HEK293 (cell line): ENCODE results near the gene SNRPD2.

ENCODE experiments used
- CTCF ChIA-PET: fragments of 350-600 bp; formaldehyde crosslinking; extraction: SDS; loops from one replicate; lab custom pipeline; 2021; ENCODE audit warnings: antibody characterized with exemption; lab: Yijun Ruan, JAX
- POLR2A ChIA-PET: fragments of 300-600 bp; formaldehyde crosslinking; extraction: SDS; loops from one replicate; lab custom pipeline; 2020; ENCODE audit warnings: antibody characterized with exemption, inconsistent platforms; lab: Yijun Ruan, JAX
- H3K27ac ChIP-seq: fragments of 200-500 bp; sonication (Bioruptor generic); 2 replicates; pipeline ENCODE4 v1.5.1; 2014; ENCODE audit warnings: low read depth, low read length, control low read depth, inconsistent platforms; ENCODE audit errors: extremely low read depth
- H3K36me3 ChIP-seq, 2 experiments: fragments of 200-500 bp in 1 of 2; sonication (Bioruptor generic) in 1 of 2; 1 replicate in 1 of 2; 2 replicates in 1 of 2; pipeline ENCODE4 v1.5.1; 2014 to 2017; ENCODE audit warnings: inconsistent platforms in 2 of 2, low read length in 2 of 2; ENCODE audit not compliant: control insufficient read depth in 2 of 2, insufficient read depth in 1 of 2
- H3K4me1 ChIP-seq: fragments of 200-500 bp; sonication (Bioruptor generic); 2 replicates; pipeline ENCODE4 v1.5.1; 2014; ENCODE audit warnings: mild to moderate bottlenecking, low read length, inconsistent platforms; ENCODE audit not compliant: control insufficient read depth, insufficient read depth
- H3K4me3 ChIP-seq: 2 replicates; pipeline ENCODE4 v1.5.1; 2011; ENCODE audit warnings: low read depth, mild to moderate bottlenecking, control low read depth, low read length, moderate library complexity
- H3K9me3 ChIP-seq: fragments of 200-500 bp; sonication (Bioruptor generic); 2 replicates; pipeline ENCODE4 v1.5.1; 2014; ENCODE audit warnings: low read depth, low read length, inconsistent platforms; ENCODE audit not compliant: control insufficient read depth, insufficient read depth
- EGR2 ChIP-seq: fragments of 450-650 bp; formaldehyde crosslinking; IDR thresholded peaks from 2 replicates; pipeline ENCODE4 v1.5.1; 2016; ENCODE audit warnings: low read depth, missing biosample characterization, missing genetic modification characterization
- IKZF3 ChIP-seq: fragments of 450-650 bp; IDR thresholded peaks from 2 replicates; pipeline ENCODE4 v1.5.0; 2018; ENCODE audit warnings: missing biosample characterization, mild to moderate bottlenecking, missing genetic modification characterization, moderate library complexity
- KLF16 ChIP-seq: fragments of 450-650 bp; formaldehyde crosslinking; IDR thresholded peaks from 2 replicates; pipeline ENCODE4 v1.5.1; 2017; ENCODE audit warnings: missing biosample characterization, missing genetic modification characterization
- SP2 ChIP-seq: fragments of 450-650 bp; formaldehyde crosslinking; IDR thresholded peaks from 2 replicates; pipeline ENCODE4 v1.5.1; 2016; ENCODE audit warnings: missing biosample characterization, missing genetic modification characterization
- SP3 ChIP-seq: fragments of 450-650 bp; formaldehyde crosslinking; IDR thresholded peaks from 2 replicates; pipeline ENCODE4 v1.5.1; 2016; ENCODE audit warnings: missing biosample characterization, missing genetic modification characterization
- ZNF169 ChIP-seq: fragments of 450-650 bp; formaldehyde crosslinking; IDR thresholded peaks from 2 replicates; pipeline ENCODE4 v1.5.1; 2016; ENCODE audit warnings: missing biosample characterization, missing genetic modification characterization
- ZNF354C ChIP-seq: fragments of 450-650 bp; formaldehyde crosslinking; IDR thresholded peaks from 2 replicates; pipeline ENCODE4 v1.5.1; 2016; ENCODE audit warnings: missing biosample characterization, missing genetic modification characterization, low read depth, borderline replicate concordance
- ZNF610 ChIP-seq: fragments of 450-650 bp; formaldehyde crosslinking; IDR thresholded peaks from 2 replicates; pipeline ENCODE4 v1.5.1; 2016; ENCODE audit warnings: missing biosample characterization, missing genetic modification characterization, borderline replicate concordance
- ZNF623 ChIP-seq: fragments of 450-650 bp; formaldehyde crosslinking; IDR thresholded peaks from 2 replicates; pipeline ENCODE4 v1.5.1; 2016; ENCODE audit warnings: missing biosample characterization, missing genetic modification characterization
- ZNF629 ChIP-seq: fragments of 450-650 bp; formaldehyde crosslinking; IDR thresholded peaks from 2 replicates; pipeline ENCODE4 v1.5.1; 2017; ENCODE audit warnings: missing biosample characterization, missing genetic modification characterization
- ZSCAN16 ChIP-seq: fragments of 450-650 bp; formaldehyde crosslinking; IDR thresholded peaks from 2 replicates; pipeline ENCODE4 v1.5.1; 2016; ENCODE audit warnings: missing biosample characterization, missing genetic modification characterization

The SNRPD2 gene

DNA sequence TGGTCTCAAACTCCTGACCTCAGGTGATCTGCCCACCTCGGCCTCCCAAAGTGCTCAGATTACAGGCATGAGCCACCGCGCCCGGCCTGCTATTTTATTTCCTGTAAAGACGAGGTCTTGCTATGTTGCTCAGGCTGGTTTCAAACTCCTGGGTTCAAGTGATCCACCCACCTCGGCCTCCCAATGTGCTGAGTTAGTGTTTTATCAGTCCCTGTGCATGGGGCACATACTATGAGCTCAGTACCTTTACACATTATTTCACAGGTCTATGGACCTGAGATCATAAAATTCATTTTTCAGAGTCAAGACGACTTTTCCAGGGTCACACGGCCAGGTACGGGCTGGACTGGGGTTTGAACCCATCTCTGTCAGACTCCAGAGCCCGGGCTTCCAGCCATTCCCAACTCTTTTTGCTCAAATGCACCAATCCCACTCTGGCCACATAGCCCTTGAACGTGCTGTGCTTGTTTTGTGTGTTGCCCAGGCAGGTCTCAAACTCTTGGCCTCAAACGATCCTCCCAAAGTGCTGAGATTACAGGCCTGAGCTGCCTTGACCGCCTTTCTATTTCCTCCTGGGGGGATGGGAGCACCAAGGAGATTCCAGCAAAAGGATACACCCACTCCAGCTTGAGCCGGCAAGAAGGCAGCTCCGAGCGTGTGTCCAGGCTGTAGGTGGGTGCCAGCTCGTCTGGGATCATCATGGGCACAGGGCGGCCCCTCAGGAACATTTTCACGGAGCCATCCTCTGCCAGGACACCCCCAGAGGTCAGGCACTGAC, 53.7 kb downstream of the SNRPD2 start:
- no peak overlapping the region for H3K27ac ChIP-seq
- H3K36me3 ChIP-seq = no peaks in the 10 kb centered on the region; a peak in 1 of 3 replicates
- ChIA-PET POLR2A (interaction anchor here (0.5 to 1.1 kb wide), 7 partner anchors 22 to 312 kb away, joined by 3 to 8 read pairs (median 4); partner anchors contain the start of genes QPCTL and SNRPD2), CTCF (interaction anchor here (0.6 to 7.8 kb wide), 9 partner anchors 17 to 247 kb away, joined by 3 to 155 read pairs (median 4); partner anchors contain the start of genes GPR4 and QPCTL)
- H3K4me1 ChIP-seq = peaks cover 15% of the 10 kb centered on the region
- peak overlapping the region; percentile 72 for H3K4me3 ChIP-seq
- no peak for TF ChIP-seq ZNF354C (tag by site-specific recombination)
- TF ChIP-seq KLF16 (tag by site-specific recombination) = no peak
- no peak for TF ChIP-seq ZNF610 (tag by site-specific recombination)
- TF ChIP-seq ZSCAN16 (tag by site-specific recombination) = 0 out of 2 replicates have a peak, but pooled peaks have one; percentile 28
- TF ChIP-seq SP3 (tag by site-specific recombination) = no peak
- TF ChIP-seq ZNF169 = no peak
- TF ChIP-seq SP2 = peak; percentile 40
- 0 out of 2 replicates have a peak, but pooled peaks have one; percentile 22 for TF ChIP-seq IKZF3
- TF ChIP-seq ZNF623 = peak; percentile 49; the same call in 1 of the 2 replicates
- TF ChIP-seq EGR2 = peak; percentile 27; the same call in 1 of the 2 replicates
- TF ChIP-seq ZNF629 (tag by site-specific recombination) = no peak
- H3K9me3 ChIP-seq = no peaks in the 10 kb centered on the region
